Stimulated activated CD8-positive, alpha-beta memory T cell treated with anti-CD3 and anti-CD28 coated beads, Interleukin-15, amount 100 ng/mL, for 48 hours (primary cell): ENCODE measurements around the gene FLAD1.

Source experiments
- DNase-seq, 2 donors: peaks; one replicate each; pipeline ENCODE4 v3.0.0-alpha.2; 2020; ENCODE audit warnings: low read depth in 2 of 2

The FLAD1 gene

DNA sequence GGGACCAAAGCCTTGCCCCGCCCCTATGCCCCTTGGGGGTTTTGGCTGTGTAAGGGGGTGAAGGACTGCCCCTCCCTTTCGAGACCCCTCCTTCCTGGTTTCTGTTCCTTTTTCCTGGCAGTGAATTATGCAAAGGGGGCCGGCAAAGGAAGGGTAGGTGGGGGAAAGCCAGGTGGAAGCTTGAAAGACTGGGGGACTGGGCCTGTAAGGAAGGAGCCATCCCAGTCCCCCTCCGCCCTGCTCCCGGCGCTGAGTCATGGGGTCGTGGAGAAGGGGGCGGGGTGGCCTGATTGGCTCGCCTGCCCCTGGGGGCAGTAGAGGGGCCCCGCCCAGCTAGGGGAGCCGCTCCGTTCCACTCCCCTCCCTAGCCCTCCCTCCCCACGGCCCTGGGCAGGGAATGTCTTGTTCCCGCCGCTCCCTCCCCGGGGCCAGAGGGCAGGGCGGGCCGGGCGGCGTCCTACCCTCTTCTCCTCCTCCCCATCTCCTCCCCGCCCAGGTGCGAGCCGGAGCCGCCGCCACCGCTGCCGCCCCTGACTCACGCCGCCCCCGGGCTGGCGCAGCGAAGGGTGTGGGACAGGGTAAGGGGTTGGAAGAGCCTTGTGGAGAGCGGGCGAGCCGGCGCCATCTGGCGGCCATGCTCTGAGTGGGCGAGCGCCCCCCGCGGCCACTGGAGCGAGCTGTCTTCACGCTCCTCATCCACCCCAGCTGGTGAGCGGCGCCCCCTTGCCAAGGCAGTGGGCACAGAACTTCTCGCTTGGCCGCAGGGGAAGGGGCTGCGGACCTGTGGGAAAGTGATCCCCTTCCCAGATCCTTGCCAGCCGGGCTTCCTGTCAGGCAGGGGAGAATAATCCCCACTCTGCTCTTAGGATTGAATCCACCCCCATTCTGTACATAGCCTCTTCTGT, 34.1 kb downstream of the FLAD1 start:
- DNase-seq: peak; percentile 84 to 90

GRCh38 chr1:155017946-155018316, 34.8 kb downstream of the FLAD1 start:
- DNase-seq: no peak

- no peak for DNase-seq
Measured at GRCh38 chr1:155018617-155019348, 35.6 kb downstream of the FLAD1 start.

- no peak for DNase-seq
Measured at GRCh38 chr1:155019377-155020245, 36.5 kb downstream of the FLAD1 start.

DNA sequence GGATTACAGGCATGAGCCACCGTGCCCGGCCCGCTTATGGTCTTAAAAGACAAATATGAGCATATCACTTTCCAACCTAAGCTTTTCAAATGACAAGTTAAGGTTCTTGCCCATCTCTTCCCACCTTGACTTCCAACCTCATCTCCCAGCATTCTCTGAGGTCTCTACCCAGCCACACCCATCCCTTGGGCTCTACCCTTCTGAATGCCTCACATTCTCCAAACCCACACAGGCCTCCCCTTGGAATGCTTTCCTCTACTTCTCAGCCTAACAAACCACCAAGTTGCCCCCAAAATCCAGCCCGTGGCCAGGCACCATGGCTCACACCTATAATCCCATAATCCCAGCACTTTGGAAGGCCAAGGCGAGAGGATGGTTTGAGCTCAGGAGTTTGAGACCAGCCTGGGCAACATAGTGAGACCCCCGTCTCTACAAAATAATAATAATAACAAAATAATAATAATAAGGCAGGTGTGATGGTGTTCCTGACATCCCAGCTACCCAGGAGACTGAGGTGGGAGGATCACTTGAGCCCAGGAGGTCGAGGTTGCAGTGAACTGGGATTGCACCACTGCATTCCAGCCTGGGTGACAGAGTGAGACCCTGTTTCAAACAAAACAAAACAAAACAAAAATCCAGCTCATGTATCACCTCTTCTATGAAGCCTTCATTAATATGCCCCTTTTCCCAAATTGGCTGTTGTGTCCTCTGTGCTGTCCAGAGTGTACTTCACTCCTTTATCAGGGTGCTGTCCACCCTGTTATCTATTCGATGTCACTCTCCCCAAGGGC, 39.2 kb downstream of the FLAD1 start:
- no peak for DNase-seq

- no peak for DNase-seq
Measured at GRCh38 chr1:155022927-155023236, 39.7 kb downstream of the FLAD1 start.

GRCh38 chr1:155023627-155024026, 40.5 kb downstream of the FLAD1 start:
- DNase-seq: no peak

- DNase-seq: no peak
Measured at GRCh38 chr1:155024315-155024714, 41.2 kb downstream of the FLAD1 start.

DNA sequence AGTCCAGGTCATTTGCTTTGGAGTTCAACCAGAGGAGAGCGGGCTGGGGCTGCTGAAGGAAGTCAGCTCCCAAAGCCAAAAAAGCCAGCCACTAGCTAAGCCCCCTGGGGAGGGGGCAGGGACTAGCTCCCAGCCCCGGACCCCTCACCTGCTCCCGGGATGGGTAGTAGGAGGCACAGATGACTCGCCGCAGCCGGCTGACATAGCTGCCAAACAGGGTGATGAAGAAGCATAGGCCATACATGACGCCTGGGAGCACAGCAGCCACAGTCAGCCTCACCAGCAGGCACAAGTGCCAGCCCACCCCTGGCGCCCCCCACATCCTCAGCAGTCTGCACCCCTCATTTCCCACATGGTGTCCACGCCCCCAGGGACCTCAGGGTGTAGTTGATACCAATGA, 43.0 kb downstream of the FLAD1 start:
- no peak for DNase-seq

DNA sequence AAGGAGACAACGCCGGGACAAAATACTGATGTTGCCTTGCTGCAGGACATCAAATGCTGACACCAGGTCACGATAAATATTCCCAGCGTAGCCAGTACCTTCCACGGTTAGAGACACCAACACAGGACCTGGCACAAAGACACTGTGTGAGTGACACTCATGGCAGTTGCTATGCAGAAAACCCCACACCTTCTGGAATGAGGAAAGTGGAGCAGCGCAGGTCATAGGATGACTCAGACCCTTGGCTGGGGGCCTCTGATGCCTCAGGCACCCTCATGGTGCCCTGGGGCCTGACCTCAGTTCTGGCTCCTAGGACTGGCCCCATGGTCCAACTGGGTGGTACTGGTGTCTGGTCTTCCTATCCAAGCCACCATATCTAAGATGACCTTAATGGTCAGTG, 43.4 kb downstream of the FLAD1 start:
- DNase-seq: no peak

DNA sequence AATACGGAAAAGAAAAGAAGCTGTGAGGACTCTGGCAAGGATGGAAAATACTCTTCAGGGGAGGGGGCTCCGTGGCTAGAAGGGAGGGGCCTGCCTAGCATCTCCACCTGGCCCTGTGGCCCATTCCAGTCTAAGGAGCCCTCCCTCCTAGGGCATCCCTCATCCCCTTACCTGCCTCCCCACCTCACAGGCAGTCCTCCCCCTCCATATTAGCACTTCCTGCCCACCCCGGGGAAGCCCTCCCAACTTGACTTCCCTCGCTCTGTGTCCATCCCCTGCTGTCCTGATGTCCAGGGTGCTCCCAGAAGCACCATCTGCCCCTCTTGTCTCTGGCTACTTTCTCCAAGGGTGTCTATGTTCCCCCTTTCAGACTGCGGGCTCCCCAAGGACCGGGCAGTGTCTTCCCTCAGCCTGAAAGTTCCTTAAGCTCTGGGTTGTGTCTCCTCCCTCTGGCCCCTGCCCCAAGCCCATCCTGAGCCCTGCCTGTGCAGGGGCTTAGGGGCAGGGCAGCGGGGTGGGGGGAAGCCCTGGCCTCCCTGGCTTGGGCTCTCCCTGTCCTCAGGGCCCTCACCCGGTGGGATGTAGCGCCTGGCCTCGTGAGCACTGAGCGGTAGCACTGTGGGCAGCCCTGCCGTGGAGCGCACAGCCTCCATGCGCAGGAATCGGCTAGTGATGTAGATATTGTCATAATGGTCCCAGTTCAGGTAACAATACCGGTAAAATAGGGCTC, 46.5 kb downstream of the FLAD1 start:
- no peak for DNase-seq

DNA sequence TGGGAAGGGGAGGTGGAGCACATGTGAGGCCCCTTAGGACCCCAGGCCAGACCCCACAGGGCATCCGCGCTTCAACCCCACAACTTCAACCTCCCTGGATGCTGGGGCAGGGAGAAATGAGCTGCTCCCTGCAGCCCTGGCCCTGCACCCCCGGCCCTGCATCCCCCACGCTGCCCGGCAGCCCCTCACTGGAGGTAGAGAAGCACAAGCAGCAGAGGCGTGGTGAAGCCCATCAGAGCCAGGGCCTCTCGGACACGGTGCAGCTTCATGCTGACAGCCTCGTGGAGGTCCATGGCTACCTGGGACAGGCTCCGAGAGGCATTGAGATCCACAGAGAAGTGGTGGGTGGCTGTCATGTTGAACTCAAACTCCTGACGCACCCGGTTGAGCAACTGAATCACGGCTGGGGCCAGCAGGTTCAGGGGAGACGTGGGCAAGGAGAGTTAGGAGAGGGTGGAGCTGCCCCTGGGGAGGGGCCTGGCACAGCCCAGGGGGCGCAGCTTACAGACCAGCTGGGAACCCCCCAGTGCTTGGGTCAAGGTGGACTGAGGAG, 47.2 kb downstream of the FLAD1 start:
- no peak for DNase-seq

- no peak for DNase-seq
Measured at GRCh38 chr1:155030899-155031298, 47.8 kb downstream of the FLAD1 start.

- DNase-seq: no peak
Measured at GRCh38 chr1:155032886-155033285, 49.7 kb downstream of the FLAD1 start.

- DNase-seq: no peak
Measured at GRCh38 chr1:155033524-155033923, 50.4 kb downstream of the FLAD1 start, which contains the start of the genes DCST1 and DCST2. DCST1 (plus strand) TSS chr1:155033824; CDS start chr1:155034037, 213 bp downstream. DCST2 (minus strand) TSS chr1:155033781; CDS start chr1:155033701, 80 bp downstream.

GRCh38 chr1:155034318-155035208, 51.4 kb downstream of the FLAD1 start:
- no peak for DNase-seq

- no peak for DNase-seq
Measured at GRCh38 chr1:155035936-155036335, 52.8 kb downstream of the FLAD1 start.

GRCh38 chr1:155037043-155037442, 53.9 kb downstream of the FLAD1 start:
- DNase-seq: no peak

DNA sequence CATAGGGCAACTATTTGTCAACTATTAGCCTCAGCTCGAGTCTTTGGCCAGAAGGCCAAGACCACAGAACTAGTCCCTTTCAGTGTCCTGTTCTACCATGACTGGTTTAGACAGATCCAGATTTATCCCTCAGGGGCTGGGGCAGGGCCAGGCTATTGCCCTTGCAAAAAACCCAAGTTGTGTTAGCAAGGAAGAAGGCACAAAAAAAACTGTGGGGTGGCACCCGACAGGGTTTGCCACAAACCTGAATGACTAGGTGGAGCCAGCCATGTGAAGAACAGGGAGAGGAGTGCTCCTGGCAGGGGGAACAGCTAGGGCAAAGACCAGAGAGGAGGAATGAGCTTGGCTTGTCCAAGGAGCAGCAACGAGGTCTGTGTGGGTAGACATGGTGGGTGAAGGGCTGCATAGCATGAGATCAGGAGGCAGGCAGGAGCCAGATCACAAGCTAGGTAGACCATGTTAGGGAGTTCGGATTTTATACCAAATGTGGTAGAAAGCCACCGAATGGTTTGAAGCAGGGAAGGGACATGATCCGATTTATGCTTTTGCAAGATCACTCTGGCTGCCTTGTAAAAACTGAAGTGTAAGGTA, 54.8 kb downstream of the FLAD1 start:
- DNase-seq: no peak
